Epidermal melanocyte (primary cell): Measurements from ENCODE around the gene ADORA2A.

Source experiments
- DNase-seq: peaks from one replicate; pipeline ENCODE4 v3.0.0; 2011; ENCODE audit warnings: low spot score; ENCODE audit not compliant: insufficient read length

The ADORA2A gene

GRCh38 chr22:24450610-24451009 is 23.2 kb downstream of the ADORA2A start:
- DNase-seq = no peak

- no peak for DNase-seq
Measured at GRCh38 chr22:24451162-24451561, 23.8 kb downstream of the ADORA2A start.

- no peak for DNase-seq
Measured at GRCh38 chr22:24453853-24454252, 26.5 kb downstream of the ADORA2A start.

DNA sequence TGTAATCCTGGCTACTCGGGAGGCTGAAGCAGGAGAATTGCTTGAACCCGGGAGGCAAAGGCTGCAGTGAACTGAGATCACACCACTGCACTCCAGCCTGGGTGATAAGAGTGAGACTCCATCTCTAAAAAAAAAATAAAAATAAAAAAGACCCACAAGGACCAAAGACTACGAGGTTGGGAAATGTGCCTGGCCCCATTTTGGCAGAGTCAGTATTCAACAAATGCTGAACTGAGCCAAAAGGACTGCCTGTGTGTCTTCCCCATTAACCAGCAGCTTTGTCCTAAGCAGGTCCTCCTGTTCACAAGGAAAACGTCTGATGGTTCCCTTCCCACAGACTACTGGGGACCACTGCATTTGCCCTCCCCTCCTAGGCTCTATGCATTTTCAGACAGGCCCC is 27.6 kb downstream of the ADORA2A start:
- DNase-seq = no peak

- no peak for DNase-seq
Measured at GRCh38 chr22:24455751-24456426, 28.5 kb downstream of the ADORA2A start.

DNA sequence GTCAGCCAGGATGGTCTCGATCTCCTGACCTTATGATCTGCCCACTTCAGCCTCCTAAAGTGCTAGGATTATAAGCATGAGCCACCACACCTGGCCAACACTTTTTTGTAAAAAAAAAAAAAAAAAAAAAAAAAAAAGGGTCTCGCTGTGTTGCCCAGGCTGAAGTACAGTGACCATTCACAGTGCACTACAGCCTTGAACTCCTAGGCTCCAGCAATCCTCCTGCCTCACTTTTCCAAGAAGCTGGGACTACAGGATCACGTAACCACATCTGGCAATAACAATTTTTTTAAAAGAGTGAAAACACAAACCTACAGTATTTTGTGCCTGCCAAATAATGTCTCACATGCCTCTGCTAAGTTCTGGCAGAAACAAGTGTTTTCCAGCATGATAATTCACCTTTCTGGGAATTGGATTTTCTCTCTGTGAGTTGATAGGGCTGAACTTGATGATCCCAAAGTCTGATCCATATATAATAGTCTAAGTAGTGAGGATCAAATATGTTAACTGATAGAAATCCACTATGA is 30.6 kb downstream of the ADORA2A start:
- DNase-seq = no peak

GRCh38 chr22:24459911-24460310 is 32.5 kb downstream of the ADORA2A start:
- DNase-seq = no peak

- DNase-seq = no peak
Measured at GRCh38 chr22:24460418-24461089, 33.2 kb downstream of the ADORA2A start.

DNA sequence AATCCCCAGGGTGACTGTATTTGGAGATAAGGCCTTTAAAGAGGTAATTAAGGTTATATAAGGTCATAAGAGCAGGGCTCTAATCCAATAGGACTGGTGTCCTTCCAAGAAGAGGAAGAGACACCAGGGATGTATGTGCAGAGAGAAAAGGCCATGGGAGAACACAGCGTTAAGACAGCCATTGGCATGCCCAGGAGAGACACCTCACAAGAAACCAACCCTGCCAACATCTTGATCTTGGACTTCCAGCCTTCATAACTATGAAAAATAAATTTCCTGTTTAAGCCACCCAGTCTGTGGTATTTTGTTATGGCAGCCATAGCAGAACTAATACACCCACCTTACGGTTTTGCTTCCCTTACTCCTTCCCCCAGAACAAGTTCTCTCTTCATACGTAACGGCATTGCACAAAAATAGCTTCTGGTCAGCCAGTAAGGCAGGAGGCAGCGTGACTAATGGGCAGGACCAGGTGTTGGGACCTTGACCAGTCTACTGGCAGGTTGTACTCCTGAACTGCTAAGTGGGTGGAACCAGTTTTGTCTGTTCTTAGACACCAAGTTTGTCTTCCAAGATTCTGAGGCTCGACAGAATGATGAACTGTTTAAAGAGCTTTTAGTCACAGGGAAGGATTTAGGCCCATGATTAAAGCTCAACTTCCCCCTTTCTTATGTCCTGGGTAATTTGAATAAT is 35.8 kb downstream of the ADORA2A start:
- no peak for DNase-seq

- DNase-seq = no peak
Measured at GRCh38 chr22:24465566-24465965, 38.2 kb downstream of the ADORA2A start.

DNA sequence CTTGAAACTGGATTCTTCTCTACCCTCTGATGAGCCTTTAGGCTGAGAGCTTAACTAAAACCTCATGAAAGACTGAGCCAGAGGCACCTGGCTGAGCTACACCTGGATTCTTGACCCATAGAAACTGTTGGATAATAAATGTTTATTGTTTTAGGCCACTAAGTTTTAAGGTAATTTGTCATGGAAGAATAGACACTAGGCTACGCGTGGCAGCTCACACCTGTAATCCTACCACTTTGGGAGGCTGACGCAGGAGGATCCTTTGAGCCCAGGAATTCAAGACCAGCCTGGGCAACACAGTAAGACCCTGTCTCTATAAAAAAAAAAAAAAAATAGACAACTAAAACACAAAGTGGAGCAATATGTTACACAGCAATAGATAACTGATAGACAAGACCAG is 38.6 kb downstream of the ADORA2A start:
- no peak for DNase-seq

DNA sequence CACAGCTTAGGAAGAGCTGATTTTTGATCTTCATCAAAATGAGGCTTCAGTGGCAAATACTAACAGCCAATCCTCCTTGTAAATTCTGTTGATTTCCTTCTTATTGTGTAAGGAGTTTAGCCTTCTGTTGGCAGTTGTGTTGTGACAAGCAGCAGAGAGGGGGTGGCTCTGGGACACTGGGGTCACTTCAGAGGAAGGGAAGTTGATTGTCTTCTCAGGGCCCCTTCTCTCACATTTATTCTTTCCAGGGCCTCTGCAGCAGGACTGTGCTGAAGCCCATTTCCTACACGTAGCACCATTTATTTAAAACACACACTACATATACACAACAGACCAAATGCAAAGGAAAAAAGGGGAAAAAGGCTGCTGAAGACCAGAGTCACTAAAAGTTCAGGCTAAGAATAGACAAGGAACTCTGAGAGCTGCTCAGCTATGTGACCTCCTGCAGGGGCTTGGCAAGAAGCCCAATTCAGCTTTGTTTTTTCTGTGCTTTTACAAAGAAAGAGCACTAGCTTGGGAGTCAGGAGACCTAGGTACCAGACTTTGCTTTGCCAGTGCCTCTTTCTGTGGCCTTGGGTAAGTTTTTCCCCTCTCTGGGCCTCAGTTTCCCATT is 39.4 kb downstream of the ADORA2A start:
- DNase-seq = no peak

GRCh38 chr22:24467340-24467739 is 39.9 kb downstream of the ADORA2A start:
- no peak for DNase-seq

- no peak for DNase-seq
Measured at GRCh38 chr22:24471570-24471969, 44.2 kb downstream of the ADORA2A start.

- DNase-seq = no peak
Measured at GRCh38 chr22:24473284-24473683, 45.9 kb downstream of the ADORA2A start.

DNA sequence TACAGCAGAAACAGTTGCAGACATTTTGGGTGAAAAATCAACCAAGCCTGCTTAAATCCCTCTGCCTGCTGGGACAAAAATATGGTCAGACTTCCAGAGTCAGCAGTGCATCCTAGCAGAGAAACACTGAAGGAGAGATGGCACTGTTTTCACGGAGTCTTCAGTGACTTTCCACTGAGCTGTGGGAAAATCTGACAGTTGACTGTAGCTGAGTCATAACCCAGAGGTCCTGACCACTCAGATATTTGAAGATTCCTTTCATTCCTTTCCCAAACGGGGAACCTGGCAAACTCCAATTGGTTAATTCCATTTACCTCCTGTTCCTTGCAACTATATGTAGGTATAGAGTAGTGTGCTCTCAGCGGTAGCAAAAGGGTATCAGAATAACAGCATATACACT is 46.8 kb downstream of the ADORA2A start:
- no peak for DNase-seq

DNA sequence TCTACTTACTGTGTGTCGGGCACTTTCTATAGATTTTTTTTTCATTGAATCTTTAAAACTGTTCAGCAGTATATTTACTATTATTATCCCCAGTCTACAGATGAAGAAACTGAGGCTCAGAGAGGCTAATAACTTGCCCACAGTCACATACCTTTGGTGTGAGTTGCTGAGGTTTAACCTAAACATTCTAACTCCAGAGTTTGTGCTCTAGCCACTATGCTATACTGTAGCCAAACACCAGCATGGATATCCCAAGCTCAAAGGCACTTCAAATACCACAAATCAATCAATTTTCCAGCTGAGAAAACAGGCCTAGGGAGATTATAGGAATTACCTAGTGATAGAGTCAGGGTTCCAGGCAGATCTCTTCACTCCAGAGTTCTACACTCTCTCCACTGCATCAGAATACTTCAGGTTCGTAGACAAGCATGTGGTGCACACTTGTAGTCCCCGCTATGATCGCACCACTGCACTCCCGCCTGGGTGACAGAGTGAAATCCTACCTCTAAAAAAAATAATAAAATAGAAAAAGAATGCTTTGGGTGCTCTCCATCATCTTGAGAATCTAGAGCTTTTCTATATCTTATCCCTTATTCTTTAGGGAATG is 47.4 kb downstream of the ADORA2A start:
- DNase-seq = no peak

DNA sequence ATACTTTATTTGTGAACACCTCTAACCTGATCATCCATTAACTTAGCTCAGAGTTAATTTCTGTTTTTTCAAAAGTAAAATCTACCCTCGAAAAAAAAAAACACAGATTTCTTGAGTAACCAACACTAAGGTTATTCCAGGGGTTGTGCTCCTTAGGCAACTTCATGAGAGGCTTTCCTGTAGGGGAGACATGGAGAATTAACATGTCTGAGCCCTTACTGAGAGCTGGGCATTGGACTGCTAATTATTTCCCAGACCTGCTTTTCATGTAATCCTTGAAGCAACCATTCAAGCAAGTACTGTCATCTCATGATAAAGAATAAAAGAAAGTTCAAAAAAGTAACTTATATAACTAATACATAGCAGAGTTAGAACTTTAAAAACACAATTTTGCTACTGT is 54.2 kb downstream of the ADORA2A start:
- no peak for DNase-seq

DNA sequence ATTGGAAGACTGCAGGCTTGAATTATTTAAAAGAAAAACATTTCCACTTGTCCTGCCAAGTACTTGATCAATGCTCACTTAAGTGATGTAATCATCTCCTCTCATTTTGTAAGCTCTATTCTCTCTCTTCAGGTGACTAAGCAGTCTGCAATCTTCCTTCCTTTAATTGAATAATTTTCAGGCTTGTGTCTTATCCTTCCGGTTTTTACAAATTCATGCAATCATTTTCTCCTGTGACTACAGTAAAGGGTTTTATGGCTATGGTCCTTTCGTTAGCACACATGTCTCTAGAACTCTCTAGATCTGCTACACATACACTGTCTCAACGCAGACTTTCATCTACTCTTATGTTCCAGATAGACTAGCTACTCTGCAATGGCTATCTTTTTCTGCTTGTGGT is 55.2 kb downstream of the ADORA2A start:
- DNase-seq = no peak

GRCh38 chr22:24482998-24483397 is 55.6 kb downstream of the ADORA2A start:
- no peak for DNase-seq

DNA sequence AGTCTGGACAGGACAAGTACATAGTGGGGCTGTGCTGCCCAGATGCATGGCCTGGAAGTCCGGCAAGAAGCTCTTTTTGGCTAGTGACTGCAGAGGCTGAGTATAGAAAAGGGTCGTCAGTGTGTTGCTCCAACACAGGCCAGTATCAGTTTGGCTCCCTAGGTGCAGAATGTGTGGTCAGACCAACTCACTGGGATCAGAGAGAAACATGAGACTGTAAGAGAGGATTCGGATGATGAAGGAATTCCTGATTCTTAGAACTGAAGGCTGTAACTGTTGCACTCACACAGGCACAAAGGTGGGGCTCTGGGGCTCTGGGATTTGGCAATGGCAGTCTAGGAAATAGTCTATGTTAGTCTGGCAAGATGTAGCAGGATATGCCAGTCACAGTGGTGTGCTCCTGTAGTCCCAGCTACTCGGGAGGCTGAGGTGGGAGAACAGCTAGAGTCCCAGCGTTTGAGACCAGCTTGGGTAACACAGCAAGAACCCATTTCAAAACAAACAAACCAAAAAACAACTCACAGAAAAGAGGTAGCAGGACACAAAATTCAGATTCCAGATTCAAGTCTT is 56.7 kb downstream of the ADORA2A start:
- no peak for DNase-seq
